GM19328 (cell line): Measurements from ENCODE around the gene ATG2A.

Experiments
- ATAC-seq: cut with Tn5 transposase; IDR thresholded peaks from one replicate; pipeline ENCODE4 v1.9.1; 2021; ENCODE audit warnings: mild to moderate bottlenecking, moderate library complexity; ENCODE audit not compliant: unreplicated experiment

The ATG2A gene

DNA sequence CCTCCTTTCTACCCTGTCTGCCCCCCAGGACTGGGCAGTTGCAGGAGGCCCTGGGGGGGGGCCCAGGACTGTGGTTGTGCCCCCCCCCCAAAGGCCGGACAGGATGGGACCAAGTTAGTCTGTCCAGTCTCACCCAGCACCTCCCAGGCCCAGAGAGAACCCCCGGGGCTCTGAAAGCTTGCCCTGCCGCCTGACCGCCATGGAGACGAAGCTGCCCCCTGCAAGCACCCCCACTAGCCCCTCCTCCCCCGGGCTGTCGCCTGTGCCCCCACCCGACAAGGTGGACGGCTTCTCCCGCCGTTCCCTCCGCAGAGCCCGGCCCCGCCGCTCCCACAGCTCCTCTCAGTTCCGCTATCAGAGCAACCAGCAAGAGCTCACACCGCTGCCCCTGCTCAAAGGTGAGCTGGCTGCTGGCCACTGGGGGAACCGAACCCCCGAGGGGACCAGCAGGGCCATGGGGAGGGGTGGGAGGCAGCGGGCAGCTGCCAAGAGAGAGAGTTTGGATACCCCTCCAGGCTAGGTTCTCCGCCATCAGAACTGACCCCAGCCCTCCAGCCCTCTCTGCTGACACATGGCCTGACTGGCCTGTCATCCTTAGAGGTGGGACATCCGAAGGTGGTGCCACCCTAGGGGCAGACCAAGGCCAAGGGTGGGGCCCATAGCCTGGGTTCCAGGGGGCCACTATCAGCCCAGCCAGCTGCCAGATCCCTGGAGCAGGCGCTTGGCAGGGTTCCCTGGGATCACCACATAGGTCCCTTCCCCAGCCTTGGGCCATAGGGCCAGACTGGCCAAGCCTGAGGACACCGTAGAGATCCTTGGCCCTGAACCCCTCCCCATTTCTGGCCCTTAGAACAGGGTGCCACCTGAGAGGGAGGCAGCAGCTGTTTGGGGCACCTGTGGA lies 8.8 kb upstream of the ATG2A start:
- no peak for ATAC-seq

DNA sequence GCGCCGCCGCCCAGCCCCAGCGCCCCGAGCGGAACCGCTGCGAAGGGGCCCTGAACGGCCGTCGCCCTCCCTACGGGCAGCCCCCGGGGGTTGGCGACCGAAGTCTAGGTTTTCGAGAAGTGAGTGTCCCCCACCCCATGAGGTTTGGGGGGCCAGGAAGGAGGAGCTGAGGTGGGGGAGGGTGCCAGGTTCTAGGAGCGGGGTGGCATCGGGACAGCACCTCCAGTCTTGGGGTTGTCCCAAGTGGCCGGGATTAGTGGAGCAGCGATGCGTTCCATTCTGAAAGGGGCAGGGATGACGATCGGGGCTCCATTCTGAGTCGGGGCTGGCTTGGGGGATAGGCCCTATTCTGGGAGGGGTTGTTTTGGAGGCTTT lies 7.9 kb upstream of the ATG2A start:
- no peak for ATAC-seq

DNA sequence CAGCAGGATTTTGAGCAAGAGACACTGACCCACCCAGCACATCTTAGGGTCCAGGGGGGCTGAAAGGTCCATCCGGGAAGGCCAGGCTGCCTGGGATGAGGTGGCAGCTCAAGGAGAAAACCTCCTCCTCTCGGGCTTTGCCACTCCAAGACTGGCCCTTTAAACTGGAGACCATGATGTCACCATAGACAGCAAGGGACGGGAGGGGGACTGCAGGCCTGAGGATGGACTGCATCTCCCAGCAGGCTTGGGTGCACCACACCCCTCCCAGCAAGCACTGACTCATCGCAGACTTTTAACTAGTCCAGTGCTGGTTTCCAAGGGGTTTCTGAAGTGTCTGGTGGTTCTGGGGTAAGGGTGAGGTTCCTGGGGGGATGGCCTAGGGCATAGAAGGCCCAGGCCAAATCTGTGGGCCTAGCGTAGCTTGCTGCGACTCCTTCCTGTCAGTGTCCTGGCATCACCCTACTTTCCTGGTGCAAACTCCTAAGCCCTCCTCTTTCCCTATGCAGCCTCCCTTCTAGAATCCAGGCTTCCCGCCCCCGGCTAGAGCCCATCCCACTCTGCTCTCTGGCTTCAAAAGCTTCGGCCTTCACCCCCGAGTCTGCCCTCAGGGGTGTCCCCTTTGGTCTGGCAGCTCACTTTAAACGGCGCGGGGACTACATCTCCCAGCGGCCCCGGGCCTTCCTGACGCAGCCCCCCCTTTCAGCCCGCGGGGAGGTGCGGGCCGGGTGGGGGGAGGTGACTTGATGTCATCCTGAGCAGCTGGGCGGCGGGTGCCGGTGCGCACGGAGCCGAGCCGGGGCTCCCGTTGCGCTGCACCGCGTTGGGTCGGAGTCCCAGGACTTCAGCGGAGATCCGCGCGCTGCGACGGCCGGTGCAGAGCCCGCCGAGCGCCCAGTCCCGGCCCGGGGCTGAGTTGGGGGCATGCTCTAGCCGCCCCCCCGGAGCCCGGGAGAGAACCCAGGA lies 7.2 kb upstream of the ATG2A start, which contains the start of gene PPP2R5B:
Gene PPP2R5B, plus strand, starts transcription at position 746 of the 966 bp plus-strand sequence. CDS start 1,046 bp downstream, outside the sequence.
- ATAC-seq = peak; percentile 82

DNA sequence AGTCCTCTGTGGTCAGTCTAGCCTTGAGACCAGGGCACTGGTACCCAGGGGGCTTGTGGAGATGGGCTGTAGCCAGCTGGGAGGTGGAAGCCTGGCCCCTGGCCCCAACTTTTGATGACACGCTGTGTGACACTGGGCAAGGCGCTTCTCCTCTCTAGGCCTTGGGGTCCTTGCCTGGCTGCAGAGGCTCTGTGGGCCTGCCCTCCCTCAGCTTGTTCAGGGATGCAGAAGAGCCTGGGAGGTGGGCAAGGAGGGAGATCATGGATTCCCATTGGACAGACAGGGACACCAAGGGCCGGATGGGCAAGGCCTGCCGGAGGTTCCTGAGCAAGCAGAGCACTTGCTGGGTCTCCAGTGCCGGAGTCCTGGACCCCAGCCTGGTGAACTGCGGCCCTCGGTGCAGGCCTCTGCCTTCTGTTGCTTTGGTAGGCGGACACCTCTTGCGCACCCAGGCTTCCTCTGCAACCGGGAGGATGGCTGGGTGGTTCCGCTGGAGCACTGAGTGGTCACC lies 6.2 kb upstream of the ATG2A start:
- no peak for ATAC-seq

DNA sequence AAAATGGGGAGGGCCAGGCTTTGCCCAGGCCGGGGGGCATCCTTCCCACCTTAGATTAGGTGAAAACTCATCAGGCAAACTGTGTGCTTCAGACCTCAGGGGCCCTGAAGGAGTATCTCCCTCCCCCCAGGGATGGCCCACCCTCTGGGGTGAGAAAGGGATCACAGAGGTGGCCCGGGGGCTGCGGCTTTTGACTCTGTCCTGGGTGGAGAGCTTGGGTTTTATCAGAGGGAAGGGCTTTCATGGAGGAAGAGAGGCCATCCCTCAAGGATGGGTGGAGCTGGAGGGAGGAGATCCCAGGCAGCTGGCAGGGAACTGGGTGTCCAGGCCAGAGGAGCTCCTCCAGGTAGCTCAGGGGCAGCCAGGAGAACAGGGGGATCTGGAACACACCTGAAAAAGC lies 4.4 kb upstream of the ATG2A start:
- no peak for ATAC-seq

DNA sequence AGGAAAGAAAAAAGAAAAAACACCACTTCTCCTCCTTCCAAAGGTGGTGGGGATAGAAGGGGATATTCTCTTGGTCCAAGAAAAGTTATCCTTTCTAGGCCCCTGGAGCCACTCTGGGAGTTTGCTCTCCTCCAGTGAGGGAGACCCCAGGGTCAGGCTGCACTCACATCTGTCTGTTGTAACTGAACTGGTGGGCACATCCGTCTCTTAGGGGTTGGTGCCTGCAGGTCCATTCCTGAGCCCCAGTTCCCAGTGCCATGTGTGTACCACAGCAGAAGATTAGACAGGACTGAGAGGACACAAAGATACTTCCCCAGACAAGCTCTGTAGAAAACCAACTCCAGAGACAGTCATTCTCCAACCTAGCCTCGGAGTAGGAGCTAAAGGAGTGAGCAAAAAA lies 3.1 kb upstream of the ATG2A start:
- no peak for ATAC-seq

DNA sequence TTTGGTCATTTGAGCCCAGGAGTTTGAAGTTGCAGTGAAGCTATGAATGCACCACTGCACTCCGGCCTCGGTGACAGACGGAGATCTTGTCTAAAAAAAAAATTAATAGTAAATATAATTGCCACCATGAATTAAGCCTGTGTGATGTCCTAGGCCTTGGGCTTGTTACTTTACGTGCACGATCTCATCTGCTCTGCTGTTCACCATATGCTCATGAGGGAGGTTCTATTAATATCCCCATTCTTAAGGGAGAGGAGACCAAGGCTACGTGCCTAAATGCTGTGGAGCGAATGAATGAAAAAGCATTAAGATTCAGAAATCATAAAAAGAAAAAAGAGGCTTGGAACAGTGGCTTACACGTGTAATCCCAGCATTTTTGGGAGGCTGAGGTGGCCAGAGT lies 2.6 kb upstream of the ATG2A start:
- ATAC-seq = no peak

DNA sequence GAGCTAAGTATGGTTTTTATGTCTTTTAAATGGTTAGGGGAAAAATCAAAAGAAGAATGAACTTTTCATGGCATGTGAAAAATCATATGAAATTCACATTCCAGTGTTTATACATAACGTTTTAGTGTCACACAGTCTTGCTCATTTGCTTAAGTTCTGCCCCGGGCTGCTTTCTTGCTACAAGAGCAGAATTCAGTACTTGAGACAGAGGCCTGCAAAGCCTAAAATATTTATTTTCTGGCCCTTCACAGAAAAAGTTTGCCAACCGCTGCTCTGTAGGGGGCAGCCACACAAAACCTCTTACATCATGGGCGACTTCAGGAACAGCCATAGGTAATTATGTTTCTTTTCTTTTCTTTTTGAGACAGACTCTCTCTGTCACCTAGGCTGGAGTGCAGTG lies 1.0 kb upstream of the ATG2A start:
- no peak for ATAC-seq

DNA sequence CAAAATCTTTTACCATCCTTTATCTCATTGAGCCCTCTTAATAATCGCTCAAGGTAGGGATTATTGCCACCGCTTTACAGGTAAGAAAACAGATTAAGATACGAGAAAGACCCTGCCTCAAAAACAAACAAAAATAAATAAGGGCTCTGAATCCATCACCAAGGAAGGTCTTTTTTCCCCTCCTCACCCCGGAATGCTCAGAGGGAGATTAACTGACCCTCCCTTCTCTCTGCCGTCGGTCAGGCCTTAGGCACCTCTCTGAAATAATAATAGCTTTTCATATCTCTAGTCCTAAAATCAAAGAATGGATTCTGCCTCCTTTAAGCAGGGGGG lies 620 bp upstream of the ATG2A start:
- no peak for ATAC-seq

DNA sequence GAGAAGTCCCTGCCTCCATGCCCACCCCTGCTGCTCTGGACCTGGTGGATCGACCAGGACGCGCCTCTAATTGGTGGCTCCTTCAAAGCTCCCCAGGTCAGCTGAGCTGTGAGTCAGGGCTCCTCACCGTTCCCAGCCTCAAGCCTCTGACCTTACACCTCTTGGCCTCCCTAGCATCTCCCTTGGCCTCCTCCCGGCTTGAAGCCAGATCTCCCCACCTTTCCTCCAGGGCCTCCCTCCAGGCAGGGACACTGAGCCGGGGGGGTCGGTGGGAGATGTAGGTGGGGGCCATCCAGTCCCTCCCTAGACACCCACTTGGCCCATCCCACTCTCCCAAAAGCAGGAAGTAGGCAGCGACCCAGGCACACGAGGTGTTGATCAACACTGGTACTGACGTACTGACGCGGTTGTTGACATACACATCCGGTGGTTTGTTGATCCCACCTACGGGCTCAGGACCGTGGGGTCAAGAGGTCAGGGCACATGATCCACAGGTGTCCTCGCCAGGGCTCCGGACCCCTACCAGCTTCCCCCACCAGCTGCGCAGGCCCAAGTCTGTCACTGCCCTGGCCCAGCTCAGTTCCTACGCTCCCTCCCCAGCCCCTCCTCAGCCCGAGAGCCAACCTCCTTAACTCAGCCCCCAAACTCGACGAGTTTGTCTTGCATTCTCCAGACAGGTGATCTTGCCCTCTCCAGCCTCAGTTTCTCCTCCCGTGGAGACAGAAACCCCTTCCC lies 802 bp downstream of the ATG2A start:
- no peak for ATAC-seq

DNA sequence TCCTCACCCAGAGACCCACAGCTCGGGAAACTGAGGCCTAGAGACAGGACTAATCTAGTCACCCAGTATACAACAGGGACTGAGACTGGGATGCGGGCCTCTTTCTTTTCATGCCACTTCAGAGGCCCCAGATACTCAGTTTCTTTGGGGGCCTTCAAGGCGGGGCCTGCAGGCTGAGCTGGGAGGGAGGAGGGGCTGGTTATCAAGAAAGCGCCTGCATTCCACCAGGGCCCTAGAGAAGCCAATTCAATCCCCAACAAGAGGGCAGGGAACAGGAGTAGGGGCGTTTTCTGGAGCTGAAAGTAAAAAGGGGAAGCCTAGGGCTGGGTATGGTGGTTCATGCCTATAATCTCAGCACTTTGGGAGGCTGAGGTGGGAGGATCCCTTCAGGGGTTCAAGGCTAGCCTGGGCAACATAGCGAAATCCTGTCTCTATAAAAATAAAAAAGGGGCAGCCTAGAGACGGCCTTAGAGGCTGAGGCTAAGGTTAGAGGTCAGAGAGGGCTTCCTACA lies 1.6 kb downstream of the ATG2A start:
- no peak for ATAC-seq

DNA sequence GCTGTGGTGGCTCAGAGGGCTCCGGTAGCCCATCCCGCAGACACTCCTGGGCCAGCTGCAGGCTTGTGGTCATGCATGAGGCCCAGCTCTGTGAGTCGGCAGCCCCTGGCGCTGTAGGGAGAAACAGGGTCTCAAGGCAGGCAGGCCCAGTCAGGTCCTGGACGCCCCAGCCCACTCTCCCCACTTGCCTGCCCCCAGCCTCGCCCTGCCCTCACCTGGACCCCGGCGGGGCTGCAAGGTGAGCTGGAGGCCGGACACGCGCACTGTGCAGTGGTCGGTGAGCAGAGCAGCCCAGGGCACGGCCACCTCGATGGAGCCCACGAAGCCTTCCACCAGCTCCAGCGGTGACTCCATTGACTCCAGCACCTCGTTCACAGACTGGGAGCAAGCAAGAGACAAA lies 2.9 kb downstream of the ATG2A start:
- ATAC-seq = no peak

DNA sequence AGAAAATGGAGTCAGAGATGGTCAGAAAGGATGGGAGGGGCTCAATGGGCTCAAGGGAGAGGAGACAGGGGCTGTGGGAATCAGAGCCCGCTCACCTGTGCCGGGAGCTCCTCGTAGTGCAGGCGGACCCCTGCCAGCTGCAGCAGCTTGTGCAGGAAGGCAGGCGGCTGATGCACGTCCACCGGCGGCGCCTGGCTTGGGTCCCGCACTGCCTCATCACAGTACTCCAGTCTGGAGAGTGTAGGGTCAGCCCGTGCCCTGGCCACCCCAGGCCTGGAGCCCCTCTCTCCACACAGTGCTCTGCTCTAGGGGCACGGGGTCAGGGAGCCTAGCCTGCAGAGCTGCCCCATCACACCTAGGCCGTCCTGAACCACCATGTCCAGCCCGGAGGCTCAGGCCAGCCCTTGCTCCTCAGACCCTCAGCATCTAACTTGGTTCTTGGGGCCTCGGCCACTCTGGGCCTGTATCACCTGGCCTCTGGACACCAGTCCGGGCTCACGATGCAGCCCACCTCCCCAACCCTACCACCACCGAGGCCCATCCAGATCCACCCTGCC lies 3.8 kb downstream of the ATG2A start:
- ATAC-seq = no peak

DNA sequence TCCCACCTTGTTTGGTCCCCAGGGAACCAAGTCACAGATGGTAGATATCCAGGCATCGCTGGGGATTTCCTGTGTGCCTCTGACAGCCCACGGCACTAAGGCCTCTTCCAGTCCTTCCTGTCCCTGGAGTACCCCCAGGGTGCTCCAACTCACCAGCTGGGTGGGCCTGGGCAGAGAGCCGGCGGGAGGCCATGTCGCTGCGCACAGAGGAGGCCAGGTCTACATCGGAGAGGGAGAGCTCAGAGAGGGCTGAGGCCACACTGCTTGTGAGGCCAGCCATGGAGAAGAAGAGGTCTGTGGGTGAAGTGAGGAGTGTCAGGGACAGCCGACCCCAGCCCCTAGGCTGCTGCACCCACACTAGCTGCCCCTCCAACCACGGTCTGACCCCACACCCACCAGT lies 5.3 kb downstream of the ATG2A start:
- ATAC-seq = no peak

DNA sequence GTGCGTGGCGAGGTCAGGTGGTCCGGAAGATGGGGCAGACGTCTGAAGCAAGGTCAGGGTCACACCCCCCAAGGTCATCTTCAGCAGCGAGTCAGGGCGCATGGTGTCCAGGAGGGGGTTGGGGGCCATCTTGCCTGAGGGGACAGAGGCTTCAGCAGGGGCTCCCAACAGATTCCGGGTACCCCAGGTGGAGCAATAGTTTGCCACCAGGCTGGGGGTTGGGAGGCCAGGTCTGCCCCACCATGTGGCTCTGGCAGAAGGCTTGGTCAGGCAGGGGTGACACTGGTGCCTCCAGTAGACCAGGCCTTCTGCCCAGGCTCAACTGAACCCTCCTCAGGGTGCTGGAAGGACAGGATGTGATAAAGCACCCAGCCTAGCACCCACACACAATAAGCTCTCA lies 5.9 kb downstream of the ATG2A start:
- ATAC-seq = no peak

DNA sequence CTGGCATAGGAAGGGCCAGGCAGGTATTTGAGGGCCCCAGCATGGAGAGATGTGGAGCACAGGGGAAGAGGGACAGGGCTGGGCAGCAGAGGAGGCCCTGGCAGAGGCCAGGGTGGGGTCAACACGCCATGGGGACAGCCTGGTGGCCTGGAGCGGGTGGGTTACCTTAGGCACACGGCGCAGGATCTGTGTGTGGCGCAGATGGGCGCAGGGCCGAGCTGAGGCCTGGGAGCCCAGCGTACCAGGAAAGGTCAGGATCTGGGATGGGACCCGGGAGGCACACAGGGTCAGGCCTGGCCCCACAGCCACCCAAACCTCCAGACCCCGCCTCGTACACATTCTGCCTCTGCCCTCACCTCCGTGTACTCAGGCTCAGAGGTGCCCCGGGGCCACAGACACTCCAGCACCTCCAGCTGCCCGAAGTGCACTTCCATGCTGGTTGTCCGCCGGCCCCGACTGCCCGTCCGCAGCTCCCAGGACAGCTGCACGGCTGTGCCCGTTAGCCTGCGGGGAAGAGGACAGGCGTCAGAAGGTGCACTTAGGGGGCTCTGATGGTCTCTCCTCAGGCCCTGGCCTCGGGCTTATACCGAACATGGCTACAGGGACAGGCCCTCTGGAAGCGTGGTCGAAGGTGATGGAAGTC lies 6.4 kb downstream of the ATG2A start:
- no peak for ATAC-seq

DNA sequence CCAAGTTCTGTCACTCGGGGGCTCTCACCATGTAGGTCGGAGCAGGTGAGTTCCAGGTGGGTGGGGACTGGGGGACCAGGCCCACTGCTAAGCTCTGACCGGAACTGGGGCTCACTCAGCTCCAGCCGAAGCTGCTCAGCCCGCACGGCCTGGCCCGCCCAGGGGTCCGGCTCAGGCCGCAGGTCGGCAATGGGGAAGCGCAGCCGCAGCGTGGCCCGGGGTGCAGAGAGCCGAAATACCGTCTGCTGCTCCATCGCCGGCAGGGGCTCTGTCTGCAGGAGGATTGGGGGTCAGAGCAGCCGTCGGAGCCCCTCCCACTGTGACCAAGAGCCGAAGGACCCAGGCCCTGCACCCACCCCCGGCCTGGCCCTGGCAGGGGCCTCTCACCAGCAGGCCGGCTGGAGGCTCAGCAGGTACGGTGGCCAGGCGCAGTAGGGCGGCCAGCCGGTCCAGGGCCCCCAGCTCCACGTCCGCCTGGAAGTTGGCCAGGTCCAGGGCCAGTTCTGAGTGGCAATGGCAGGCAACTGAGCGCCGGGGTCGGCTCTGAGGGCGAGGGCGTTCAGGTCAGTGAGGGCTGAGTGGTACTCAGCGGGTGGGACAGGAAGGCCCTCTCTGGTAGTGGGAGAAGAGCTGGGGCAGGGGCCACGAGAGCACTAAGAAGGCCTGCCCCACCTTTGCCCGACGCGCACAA lies 7.2 kb downstream of the ATG2A start:
- ATAC-seq = no peak

DNA sequence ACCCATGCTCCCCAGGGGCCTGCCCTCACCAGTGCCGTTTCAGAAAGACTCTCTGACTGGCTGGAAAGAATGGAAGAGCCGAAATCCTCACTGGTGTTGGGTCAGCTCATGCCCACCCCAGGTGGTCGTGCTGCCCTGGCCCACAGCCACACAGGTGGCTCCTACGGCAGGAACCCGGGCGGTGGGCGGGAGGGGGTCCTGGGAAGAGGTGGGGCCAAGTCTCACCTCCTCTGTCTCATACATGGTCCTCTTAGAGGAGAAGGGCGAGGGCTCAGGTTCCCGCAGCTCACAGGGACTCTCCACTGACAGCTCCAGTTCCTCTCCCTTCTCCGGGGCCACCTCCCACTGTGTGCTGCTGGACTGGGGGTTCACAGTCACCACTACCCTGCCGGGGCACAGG lies 8.2 kb downstream of the ATG2A start:
- no peak for ATAC-seq

DNA sequence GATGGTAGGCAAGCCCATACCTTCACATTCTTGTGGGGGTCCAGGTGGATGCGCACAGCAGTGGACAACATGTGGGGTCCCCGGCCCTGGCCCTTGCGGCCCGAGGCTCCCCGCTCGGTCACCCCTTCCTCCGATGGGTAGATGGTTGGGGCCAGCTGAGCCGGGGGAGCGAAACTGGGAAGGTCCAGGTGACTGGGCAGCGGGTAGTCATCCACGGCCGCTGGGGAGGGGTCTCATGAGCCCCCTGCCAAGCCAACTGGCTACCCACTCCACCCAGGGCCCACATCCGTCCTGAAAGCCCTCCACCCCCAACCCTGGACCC lies 10.7 kb downstream of the ATG2A start:
- no peak for ATAC-seq
